Thyroid gland (tissue), 4 donors: ENCODE data around the gene CROCC2. TPM values are rescaled to one million over a fixed set of nuclear protein-coding genes. Genes with fewer than 3 reads are reported as not detected.

Source experiments
- DNase-seq, 2 donors: peaks; one replicate each; pipeline ENCODE4 v3.0.0-alpha.2; 2019
- H3K27ac ChIP-seq, 3 donors: fragments of 200-600 bp; sonication (generic); 1 replicate in 2 of 3; 2 replicates in 1 of 3; pipeline ENCODE4 v1.5.1; 2016 to 2019; ENCODE audit warnings: mild to moderate bottlenecking in 1 of 3, moderate library complexity in 1 of 3
- H3K27me3 ChIP-seq: fragments of 200-600 bp; sonication (generic); one replicate; pipeline ENCODE4 v1.5.1; 2019
- H3K36me3 ChIP-seq, 2 donors: fragments of 200-600 bp; sonication (generic); one replicate each; pipeline ENCODE4 v1.5.1; 2016 to 2019
- H3K4me1 ChIP-seq, 2 donors: fragments of 200-600 bp; sonication (generic); one replicate each; pipeline ENCODE4 v1.5.1; 2017 to 2019
- H3K4me3 ChIP-seq, 3 donors: fragments of 200-600 bp; sonication (generic); replicated peaks in 1 of 3; 1 replicate in 2 of 3; 2 replicates in 1 of 3; pipeline ENCODE4 v1.5.1; 2016; ENCODE audit warnings: mild to moderate bottlenecking in 1 of 3
- H3K9me3 ChIP-seq: fragments of 200-600 bp; sonication (generic); one replicate; pipeline ENCODE4 v1.5.1; 2017
- POLR2A ChIP-seq, 2 donors: fragments of 450-650 bp; IDR thresholded peaks; one replicate each; pipeline ENCODE4 v1.6.1; 2017; ENCODE audit warnings: antibody characterized with exemption in 2 of 2, mild to moderate bottlenecking in 2 of 2, moderate library complexity in 1 of 2
- WGBS, 2 donors: methylation state at CpG; one replicate each; pipeline ENCODE4 v1.1.5; 2017; 5-methylcytosine and 5-hydroxymethylcytosine counted together
- intact Hi-C: fragments of 100-400 bp; cut with DNase I; formaldehyde crosslinking; loops from one replicate; pipeline ENCODE4 v1.15.1; 2023
- total RNA-seq, 4 donors: library from RNA; depleted of rRNA; stranded (reverse); fragments of >200 nt; gene quantifications; one replicate each; pipeline ENCODE4 v1.2.3, GENCODE V29; 2016
- TF ChIP-seq, protein P1 (sequence below), 6 experiments: fragments of 200-600 bp in 3 of 6; fragments of 450-650 bp in 3 of 6; sonication (generic) in 3 of 6; IDR thresholded peaks; one replicate each; pipeline ENCODE4 v1.5.1; 2016 to 2019; ENCODE audit warnings: antibody characterized with exemption in 6 of 6, mild to moderate bottlenecking in 2 of 6, inconsistent platforms in 1 of 6, moderate library complexity in 1 of 6

CROCC2 gene
- total RNA-seq, 4 donors from 2014 or later = not detected

DNA sequence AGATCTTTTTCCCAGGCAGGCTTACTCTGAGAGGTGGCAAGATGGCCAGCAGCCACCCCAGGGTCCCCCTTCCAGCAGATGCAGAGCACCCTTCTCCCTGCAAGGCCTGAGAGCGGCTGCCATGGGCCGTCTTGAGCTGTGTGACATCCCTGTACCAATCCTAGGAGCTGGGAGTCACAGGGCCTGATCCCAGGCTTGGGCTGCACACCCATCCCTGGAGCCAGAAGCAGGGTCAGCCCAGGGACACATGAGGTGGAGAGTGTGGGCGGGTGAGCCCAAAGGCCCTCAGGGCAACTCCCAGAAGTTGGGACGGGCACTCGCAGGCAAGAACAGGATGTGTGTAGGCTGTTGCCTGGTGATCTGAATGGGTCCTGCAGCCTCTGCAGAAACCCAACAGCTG lies 40.5 kb downstream of the CROCC2 start:
- no peaks in the 10 kb centered on the region for H3K36me3 ChIP-seq
- H3K27me3 ChIP-seq = no peaks in the 10 kb centered on the region
- no peak for TF ChIP-seq POLR2A (IDR thresholded peaks at IDR 0.05)
- TF ChIP-seq, protein P1, sequence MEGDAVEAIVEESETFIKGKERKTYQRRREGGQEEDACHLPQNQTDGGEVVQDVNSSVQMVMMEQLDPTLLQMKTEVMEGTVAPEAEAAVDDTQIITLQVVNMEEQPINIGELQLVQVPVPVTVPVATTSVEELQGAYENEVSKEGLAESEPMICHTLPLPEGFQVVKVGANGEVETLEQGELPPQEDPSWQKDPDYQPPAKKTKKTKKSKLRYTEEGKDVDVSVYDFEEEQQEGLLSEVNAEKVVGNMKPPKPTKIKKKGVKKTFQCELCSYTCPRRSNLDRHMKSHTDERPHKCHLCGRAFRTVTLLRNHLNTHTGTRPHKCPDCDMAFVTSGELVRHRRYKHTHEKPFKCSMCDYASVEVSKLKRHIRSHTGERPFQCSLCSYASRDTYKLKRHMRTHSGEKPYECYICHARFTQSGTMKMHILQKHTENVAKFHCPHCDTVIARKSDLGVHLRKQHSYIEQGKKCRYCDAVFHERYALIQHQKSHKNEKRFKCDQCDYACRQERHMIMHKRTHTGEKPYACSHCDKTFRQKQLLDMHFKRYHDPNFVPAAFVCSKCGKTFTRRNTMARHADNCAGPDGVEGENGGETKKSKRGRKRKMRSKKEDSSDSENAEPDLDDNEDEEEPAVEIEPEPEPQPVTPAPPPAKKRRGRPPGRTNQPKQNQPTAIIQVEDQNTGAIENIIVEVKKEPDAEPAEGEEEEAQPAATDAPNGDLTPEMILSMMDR (IDR thresholded peaks at IDR 0.05) = no peak
- no peaks in the 10 kb centered on the region for H3K9me3 ChIP-seq
- DNase-seq = no peak
- H3K4me1 ChIP-seq = no peaks in the 10 kb centered on the region
- WGBS, 2 donors = 66 to 86% methylated on average over 2 to 5 of the region's 5 CpGs
- intact Hi-C loops = no loop called here
- H3K4me3 ChIP-seq = no peak overlapping the region
- H3K27ac ChIP-seq = no peak overlapping the region

DNA sequence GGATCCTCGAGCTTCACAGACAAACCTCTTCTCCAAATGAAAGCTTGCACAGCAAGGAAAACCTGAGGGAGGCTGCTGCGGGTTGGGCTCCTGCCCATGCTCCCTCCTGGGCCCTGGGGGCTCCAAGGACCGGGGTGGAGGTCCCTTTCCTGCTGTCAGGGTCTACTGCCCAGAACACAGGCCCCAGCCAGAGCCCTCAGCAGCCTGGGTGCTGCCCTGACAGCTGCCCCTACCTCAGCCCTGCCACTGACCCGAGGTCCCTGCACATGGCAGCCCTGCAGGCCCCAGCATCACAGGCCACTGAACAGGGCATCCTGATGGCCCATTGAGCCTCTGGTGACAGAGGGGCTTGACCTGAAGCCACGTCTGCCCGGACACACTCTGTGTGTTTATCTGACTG lies 41.0 kb downstream of the CROCC2 start:
- Histone ChIP-seq H3K9me3 (no peaks in the 10 kb centered on the region), H3K27ac (no peak overlapping the region), H3K27me3 (no peaks in the 10 kb centered on the region), H3K4me3 (no peak overlapping the region), H3K36me3 (no peaks in the 10 kb centered on the region), H3K4me1 (no peaks in the 10 kb centered on the region)
- intact Hi-C loops = no loop called here
- WGBS, 2 donors = 90 to 98% methylated on average over 2 to 6 of the region's 6 CpGs
- DNase-seq = no peak
- TF ChIP-seq, protein P1 (IDR thresholded peaks at IDR 0.05) = no peak
- no peak for TF ChIP-seq POLR2A (IDR thresholded peaks at IDR 0.05)

DNA sequence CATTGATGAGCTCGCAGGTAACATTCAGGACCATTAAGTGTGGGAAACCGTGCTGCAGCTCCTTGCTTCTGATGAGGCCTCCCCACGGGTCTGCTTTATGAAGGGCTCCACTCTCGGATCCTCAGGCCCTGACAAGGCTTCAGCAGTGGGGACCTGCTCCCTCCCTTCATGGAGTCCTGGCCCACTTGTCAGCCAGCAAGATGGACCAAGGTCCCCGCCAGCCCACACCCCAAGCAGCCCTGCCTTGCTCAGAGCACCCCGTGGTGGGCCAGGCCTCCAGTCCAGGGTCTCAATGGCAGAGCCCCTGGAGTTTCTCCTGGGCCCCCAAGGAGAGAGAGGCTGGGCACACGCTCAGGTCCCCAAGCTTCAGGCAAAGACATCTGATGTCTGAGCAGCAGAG lies 41.5 kb downstream of the CROCC2 start:
- no peak for TF ChIP-seq POLR2A (IDR thresholded peaks at IDR 0.05)
- TF ChIP-seq, protein P1 (IDR thresholded peaks at IDR 0.05) = no peak
- Histone ChIP-seq H3K36me3 (no peaks in the 10 kb centered on the region), H3K9me3 (no peaks in the 10 kb centered on the region), H3K27me3 (no peaks in the 10 kb centered on the region), H3K27ac (no peak overlapping the region), H3K4me3 (no peak overlapping the region), H3K4me1 (no peaks in the 10 kb centered on the region)
- no peak for DNase-seq
- intact Hi-C loops = no loop called here
- 84 to 100% methylated on average over 2 to 7 of the region's 7 CpGs for WGBS, 2 donors

DNA sequence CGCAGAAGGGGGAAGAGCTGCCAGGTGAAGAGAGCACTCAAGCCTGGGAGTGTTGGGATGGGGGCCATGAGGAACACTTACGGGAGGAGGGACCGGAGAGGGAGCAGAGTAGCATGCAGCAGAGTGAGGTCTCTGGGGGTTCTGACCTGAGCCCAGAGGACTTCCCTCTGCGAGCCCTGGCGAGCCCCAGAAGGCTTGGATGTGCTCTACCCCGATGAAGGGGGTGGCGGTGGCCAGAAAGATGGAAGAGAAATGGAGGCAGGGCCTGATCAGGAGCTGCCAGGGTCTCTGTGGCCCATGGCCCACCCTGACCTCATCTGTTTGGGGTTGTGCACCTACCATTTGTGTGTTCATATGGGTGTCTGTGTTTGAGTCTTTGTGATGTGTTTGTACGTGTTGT lies 42.0 kb downstream of the CROCC2 start:
- Histone ChIP-seq H3K27ac (no peak overlapping the region), H3K36me3 (no peaks in the 10 kb centered on the region), H3K27me3 (no peaks in the 10 kb centered on the region), H3K4me3 (no peak overlapping the region), H3K9me3 (no peaks in the 10 kb centered on the region), H3K4me1 (no peaks in the 10 kb centered on the region)
- DNase-seq = no peak
- 83 to 88% methylated on average over 8 of the region's 8 CpGs for WGBS, 2 donors
- intact Hi-C loops = no loop called here
- no peak for TF ChIP-seq POLR2A (IDR thresholded peaks at IDR 0.05)
- TF ChIP-seq, protein P1 (IDR thresholded peaks at IDR 0.05) = no peak

DNA sequence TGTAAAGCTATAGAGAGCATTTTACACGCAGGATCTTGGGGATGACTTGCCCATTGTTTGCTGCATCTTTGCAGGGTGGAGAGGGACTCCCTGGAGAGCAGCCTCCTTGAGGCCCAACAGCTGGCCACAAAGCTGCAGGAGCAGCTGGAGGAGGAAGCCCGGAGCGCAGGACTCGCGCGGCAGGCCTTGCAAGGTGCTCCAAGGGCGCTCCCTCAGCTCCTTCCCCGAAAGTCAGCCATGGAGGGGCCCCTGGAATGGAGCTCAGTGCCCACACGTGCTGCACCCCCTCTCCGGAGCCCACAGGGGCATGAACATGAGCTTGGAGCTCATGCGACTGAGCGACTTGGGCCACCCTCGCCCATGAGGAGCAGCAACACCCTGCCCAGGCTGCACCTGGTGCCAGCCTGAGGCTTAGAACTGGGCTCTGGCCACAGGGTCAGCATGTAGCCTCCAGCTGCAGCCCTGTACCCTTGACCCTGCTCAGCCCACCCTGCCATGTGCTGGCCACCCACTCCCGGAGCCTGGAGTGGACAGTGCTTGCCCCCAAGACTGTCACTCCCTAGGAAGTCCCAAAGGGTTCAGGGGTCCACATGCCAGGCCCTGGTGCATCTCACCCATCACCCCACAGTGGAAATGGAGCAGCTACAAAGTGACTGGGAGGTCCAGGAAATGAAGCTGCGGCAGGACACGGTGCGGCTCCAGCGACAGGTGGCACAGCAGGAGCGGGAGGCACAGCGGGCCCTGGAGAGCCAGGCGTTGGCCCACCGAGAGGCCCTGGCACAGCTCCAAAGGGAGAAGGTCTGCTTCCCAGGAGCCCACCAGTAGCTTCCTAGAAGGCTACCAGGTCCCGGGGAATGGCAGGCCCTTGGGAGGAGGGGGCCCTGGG lies 43.0 kb downstream of the CROCC2 start:
- Histone ChIP-seq H3K27me3 (no peaks in the 10 kb centered on the region), H3K27ac (no peak overlapping the region), H3K4me1 (peaks cover 0 to 9% of the 10 kb centered on the region in 2 donors), H3K4me3 (no peak overlapping the region), H3K36me3 (no peaks in the 10 kb centered on the region), H3K9me3 (no peaks in the 10 kb centered on the region)
- TF ChIP-seq, protein P1 (IDR thresholded peaks at IDR 0.05) = no peak
- TF ChIP-seq POLR2A (IDR thresholded peaks at IDR 0.05) = no peak
- intact Hi-C loops = no loop called here
- no peak for DNase-seq
- WGBS, 2 donors = 83 to 91% methylated on average over 14 to 17 of the region's 23 CpGs
